H1 (cell line): ENCODE data around the gene CAPS. TPM values are rescaled to one million over a fixed set of nuclear protein-coding genes. Genes with fewer than 3 reads are reported as not detected.

Source experiments
- polyA plus RNA-seq, 7 experiments: library from polyadenylated mRNA; depleted of rRNA in 3 of 7; stranded (reverse) in 5 of 7; unstranded in 2 of 7; fragments of >200 nt in 5 of 7; fragments of 200-250 nt in 2 of 7; gene quantifications; 1 replicate in 5 of 7; 2 replicates in 1 of 7; 4 replicates in 1 of 7; pipeline versions ENCODE4 v1.2.1 to v1.2.3, GENCODE V29; 2011 to 2013; ENCODE audit warnings: missing spikeins in 2 of 7, mixed read lengths in 2 of 7
- total RNA-seq: library from RNA; stranded (reverse); fragmentation: NEBNext Ultra II Directional; extraction: Animal tissue kit (Norgen Biotek cat#: 25700); gene quantifications from 2 replicates; pipeline ENCODE4 v1.2.1, GENCODE V29; 2021
- TF ChIP-seq, protein P1 (sequence below): IDR thresholded peaks from 2 replicates; pipeline ENCODE4 v1.6.1; 2011; ENCODE audit warnings: low read length, improper control_type of control experiment

CAPS gene
- total and polyA plus RNA-seq, 2 of the 8 experiments (the other 6 are each of a cell fraction or from before 2014, with no cell fraction given): 2.1 to 2.4 TPM

DNA sequence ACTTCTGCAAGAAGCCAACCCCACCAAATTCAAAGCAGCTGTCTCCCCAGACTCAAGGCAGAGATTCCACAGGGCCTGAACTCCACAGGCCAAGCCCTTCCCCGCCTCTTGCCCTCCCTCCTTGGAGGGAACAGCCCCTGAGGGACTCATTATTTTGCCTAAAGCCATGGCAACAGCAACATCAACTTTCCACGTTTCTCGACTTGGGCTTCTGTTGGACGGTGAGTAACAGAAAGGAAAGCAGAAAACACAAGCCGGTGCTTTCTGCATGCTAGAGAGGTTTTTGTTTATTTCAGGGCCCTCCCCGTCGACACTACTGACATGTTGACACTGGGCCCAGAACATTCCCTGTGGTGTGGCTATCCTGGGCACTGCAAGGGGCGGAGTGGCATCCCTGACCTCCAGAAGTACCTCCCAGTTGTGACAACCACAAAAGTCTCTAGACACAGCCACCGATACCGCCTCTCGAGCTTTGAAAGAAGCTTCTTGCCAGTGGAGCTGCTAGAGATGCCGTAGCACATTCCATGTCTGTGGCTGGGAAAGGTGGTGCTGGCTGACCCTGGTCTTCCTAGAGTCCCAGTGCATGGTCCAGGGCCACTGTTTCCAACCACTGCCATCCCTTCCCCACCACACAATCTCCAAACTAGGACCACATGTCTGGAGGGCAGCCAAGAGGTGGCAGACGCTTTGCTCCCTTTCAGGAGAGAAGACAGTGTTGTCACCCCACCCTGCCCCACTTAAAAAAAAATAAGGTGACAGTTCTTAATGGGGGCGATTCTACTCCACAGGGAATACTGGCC lies 12.8 kb downstream of the CAPS start (continued):
- TF ChIP-seq, protein P1, sequence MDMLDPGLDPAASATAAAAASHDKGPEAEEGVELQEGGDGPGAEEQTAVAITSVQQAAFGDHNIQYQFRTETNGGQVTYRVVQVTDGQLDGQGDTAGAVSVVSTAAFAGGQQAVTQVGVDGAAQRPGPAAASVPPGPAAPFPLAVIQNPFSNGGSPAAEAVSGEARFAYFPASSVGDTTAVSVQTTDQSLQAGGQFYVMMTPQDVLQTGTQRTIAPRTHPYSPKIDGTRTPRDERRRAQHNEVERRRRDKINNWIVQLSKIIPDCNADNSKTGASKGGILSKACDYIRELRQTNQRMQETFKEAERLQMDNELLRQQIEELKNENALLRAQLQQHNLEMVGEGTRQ: no peak
